H9 (cell line): ENCODE results near the gene CNMD. TPM values are rescaled to one million over a fixed set of nuclear protein-coding genes. Genes with fewer than 3 reads are reported as not detected.

Source experiments
- DNase-seq: peaks from one replicate; pipeline ENCODE4 v3.0.0-alpha.2; 2017
- H2AFZ ChIP-seq: one replicate; pipeline ENCODE4 v1.6.1; 2013; ENCODE audit warnings: mild to moderate bottlenecking, low read length, control low read depth, moderate library complexity
- H2AK5ac ChIP-seq: 2 replicates; pipeline ENCODE4 v1.6.1; 2013; ENCODE audit warnings: low read length, control low read depth, mixed read lengths; ENCODE audit not compliant: insufficient read length
- H2BK120ac ChIP-seq: one replicate; pipeline ENCODE4 v1.6.1; 2013; ENCODE audit warnings: low read depth, mild to moderate bottlenecking, low read length, control low read depth, inconsistent platforms; ENCODE audit not compliant: poor library complexity, severe bottlenecking
- H2BK12ac ChIP-seq: 2 replicates; pipeline ENCODE4 v1.6.1; 2013; ENCODE audit warnings: low read length, control low read depth, mixed read lengths, low read depth; ENCODE audit not compliant: insufficient read length
- H2BK15ac ChIP-seq: 2 replicates; pipeline ENCODE4 v1.6.1; 2013; ENCODE audit warnings: low read depth, low read length, control low read depth
- H2BK20ac ChIP-seq: one replicate; pipeline ENCODE4 v1.6.1; 2013; ENCODE audit warnings: low read depth, mild to moderate bottlenecking, low read length, control low read depth, inconsistent platforms; ENCODE audit not compliant: poor library complexity, severe bottlenecking
- H2BK5ac ChIP-seq: 2 replicates; pipeline ENCODE4 v1.6.1; 2013; ENCODE audit warnings: low read length, control low read depth, mixed read lengths; ENCODE audit not compliant: insufficient read length
- H3K14ac ChIP-seq: 2 replicates; pipeline ENCODE4 v1.6.1; 2013; ENCODE audit warnings: low read length, control low read depth; ENCODE audit not compliant: insufficient read depth
- H3K18ac ChIP-seq: 2 replicates; pipeline ENCODE4 v1.6.1; 2013; ENCODE audit warnings: low read depth, mild to moderate bottlenecking, mixed read lengths, low read length, control low read depth; ENCODE audit not compliant: insufficient read length
- H3K23ac ChIP-seq: 2 replicates; pipeline ENCODE4 v1.6.1; 2013; ENCODE audit warnings: low read length, control low read depth, mixed read lengths, low read depth; ENCODE audit not compliant: insufficient read length
- H3K23me2 ChIP-seq: 2 replicates; pipeline ENCODE4 v1.6.1; 2013; ENCODE audit warnings: low read depth, mild to moderate bottlenecking, mixed read lengths, low read length, control low read depth; ENCODE audit not compliant: insufficient read length, poor library complexity, severe bottlenecking
- H3K27ac ChIP-seq: 2 replicates; pipeline ENCODE4 v1.5.1; 2013; ENCODE audit warnings: low read length, control low read depth, mixed read lengths, low read depth; ENCODE audit not compliant: insufficient read length
- H3K27me3 ChIP-seq: 2 replicates; pipeline ENCODE4 v1.6.1; 2013; ENCODE audit warnings: low read length, control low read depth, inconsistent platforms; ENCODE audit not compliant: insufficient read depth
- H3K4ac ChIP-seq: 2 replicates; pipeline ENCODE4 v1.6.1; 2013; ENCODE audit warnings: low read depth, mild to moderate bottlenecking, control low read depth, inconsistent platforms, low read length, moderate library complexity
- H3K4me1 ChIP-seq: 2 replicates; pipeline ENCODE4 v1.6.1; 2013; ENCODE audit warnings: low read length, control low read depth, inconsistent platforms; ENCODE audit not compliant: insufficient read depth
- H3K4me2 ChIP-seq: 2 replicates; pipeline ENCODE4 v1.6.1; 2013; ENCODE audit warnings: low read length, control low read depth, mixed read lengths; ENCODE audit not compliant: insufficient read length, insufficient read depth
- H3K56ac ChIP-seq: 2 replicates; pipeline ENCODE4 v1.6.1; 2013; ENCODE audit warnings: low read depth, mild to moderate bottlenecking, mixed read lengths, low read length, control low read depth; ENCODE audit not compliant: insufficient read length
- H3K79me1 ChIP-seq: 2 replicates; pipeline ENCODE4 v1.6.1; 2013; ENCODE audit warnings: low read depth, mild to moderate bottlenecking, moderate library complexity, low read length, control low read depth, inconsistent platforms; ENCODE audit not compliant: insufficient read depth, poor library complexity, severe bottlenecking
- H3K79me2 ChIP-seq: 2 replicates; pipeline ENCODE4 v1.6.1; 2013; ENCODE audit warnings: low read length, control low read depth, inconsistent platforms; ENCODE audit not compliant: insufficient read depth
- H3K9ac ChIP-seq: 2 replicates; pipeline ENCODE4 v1.6.1; 2013; ENCODE audit warnings: low read length, control low read depth, mixed read lengths; ENCODE audit not compliant: insufficient read length; ENCODE audit errors: extremely low read depth
- H3K9me3 ChIP-seq: one replicate; pipeline ENCODE4 v1.6.1; 2013; ENCODE audit warnings: low read depth, low read length, inconsistent platforms; ENCODE audit not compliant: control insufficient read depth
- H3T11ph ChIP-seq: one replicate; pipeline ENCODE4 v1.6.1; 2013; ENCODE audit warnings: mild to moderate bottlenecking, low read length, control low read depth, inconsistent platforms
- H4K20me1 ChIP-seq: one replicate; pipeline ENCODE4 v1.6.1; 2013; ENCODE audit not compliant: control insufficient read depth, insufficient read length, insufficient read depth
- H4K5ac ChIP-seq: 2 replicates; pipeline ENCODE4 v1.6.1; 2013; ENCODE audit warnings: low read depth, mild to moderate bottlenecking, mixed read lengths, low read length, control low read depth; ENCODE audit not compliant: insufficient read length
- H4K8ac ChIP-seq: replicated peaks from 2 replicates; pipeline ENCODE4 v1.6.1; 2013; ENCODE audit warnings: low read length, control low read depth, mixed read lengths, low read depth; ENCODE audit not compliant: insufficient read length
- H4K91ac ChIP-seq: 2 replicates; pipeline ENCODE4 v1.6.1; 2013; ENCODE audit warnings: low read depth, mild to moderate bottlenecking, moderate library complexity, mixed read lengths, low read length, control low read depth; ENCODE audit not compliant: insufficient read length
- H3K27ac Mint-ChIP-seq, 3 experiments: 2 replicates in 2 of 3; 3 replicates in 1 of 3; pipeline ENCODE4 v1.8.0; 2020 to 2021; ENCODE audit warnings: mixed read lengths in 3 of 3, mild to moderate bottlenecking in 1 of 3, moderate library complexity in 1 of 3
- H3K27me3 Mint-ChIP-seq: 2 replicates; pipeline ENCODE4 v1.8.0; 2021; ENCODE audit warnings: low read depth, mild to moderate bottlenecking, moderate library complexity, mixed read lengths
- H3K36me3 Mint-ChIP-seq, 3 experiments: 2 replicates in 2 of 3; 3 replicates in 1 of 3; pipeline ENCODE4 v1.8.0; 2020 to 2021; ENCODE audit warnings: low read depth in 3 of 3, mixed read lengths in 3 of 3; ENCODE audit not compliant: insufficient read depth in 1 of 3
- H3K4me1 Mint-ChIP-seq, 2 experiments: 2 replicates each; pipeline ENCODE4 v1.8.0; 2020; ENCODE audit warnings: mixed read lengths in 2 of 2
- H3K4me3 Mint-ChIP-seq, 2 experiments: 2 replicates in 1 of 2; 3 replicates in 1 of 2; pipeline ENCODE4 v1.8.0; 2020 to 2021; ENCODE audit warnings: mild to moderate bottlenecking in 2 of 2, mixed read lengths in 2 of 2, moderate library complexity in 1 of 2
- H3K9me3 Mint-ChIP-seq, 2 experiments: 2 replicates in 1 of 2; 3 replicates in 1 of 2; pipeline ENCODE4 v1.8.0; 2020; ENCODE audit warnings: mild to moderate bottlenecking in 2 of 2, mixed read lengths in 2 of 2, moderate library complexity in 1 of 2
- CTCF ChIP-seq: fragments of 200-600 bp; sonication (generic); conservative IDR thresholded peaks from 3 replicates; pipeline ENCODE4 v1.8.0; 2021; ENCODE audit warnings: antibody characterized with exemption, mild to moderate bottlenecking
- WGBS: extraction: QIAGEN DNeasy Blood & Tissue Kit; methylation state at CpG from one replicate; pipeline ENCODE4 v1.1.7; 2013; ENCODE audit warnings: missing lambda C conversion rate, low lambda C conversion rate, mixed read lengths; ENCODE audit not compliant: insufficient read length; ENCODE audit errors: extremely low coverage; 5-methylcytosine and 5-hydroxymethylcytosine counted together
- total RNA-seq: library from RNA; stranded (reverse); gene quantifications from 2 replicates; pipeline ENCODE4 v1.2.1, GENCODE V29; 2021

Gene CNMD
- total RNA-seq, 1 experiment from 2014 or later, result 96.0 TPM

- Histone ChIP-seq H3K79me2 (no peaks in the 10 kb centered on the region), H4K91ac (no peak overlapping the region), H3K14ac (no peak overlapping the region), H3K23me2 (no peaks in the 10 kb centered on the region), H2BK12ac (no peak overlapping the region), H2BK5ac (no peak overlapping the region), H2BK15ac (no peak overlapping the region), H3K9me3 (no peaks in the 10 kb centered on the region), H4K5ac (no peak overlapping the region), H2AK5ac (no peak overlapping the region), H3K4me1 (no peaks in the 10 kb centered on the region), H3T11ph (no peak overlapping the region), H2AFZ (no peak overlapping the region), H4K8ac (no peak overlapping the region), H3K23ac (no peak overlapping the region), H3K79me1 (no peaks in the 10 kb centered on the region), H3K4me2 (no peak overlapping the region), H3K27ac (no peak overlapping the region), H3K18ac (no peak overlapping the region), H3K4ac (no peak overlapping the region), H3K27me3 (no peaks in the 10 kb centered on the region), H4K20me1 (no peaks in the 10 kb centered on the region), H2BK20ac (no peak overlapping the region), H2BK120ac (no peak overlapping the region), H3K56ac (no peak overlapping the region), H3K9ac (no peak overlapping the region)
- Mint-ChIP-seq H3K9me3 (no peaks in the 10 kb centered on the region), H3K27me3 (no peaks in the 10 kb centered on the region), H3K36me3 (no peaks in the 10 kb centered on the region; a peak in 1 of 7 replicates), H3K4me3 (no peak overlapping the region), H3K27ac (no peak overlapping the region; a peak in 1 of 7 replicates), H3K4me1 (peaks cover 2 to 6% of the 10 kb centered on the region in 2 experiments; a peak in 2 of 4 replicates)
- no peak for DNase-seq
- no peak for TF ChIP-seq CTCF
- no CpG with 5 or more reads among the region's 1 CpG for WGBS
Measured at GRCh38 chr13:52750713-52751112, 11.1 kb upstream of the CNMD start.
